GM18951 (cell line): ENCODE data around the gene HAL.

ENCODE experiments used
- POLR2A ChIP-seq: IDR thresholded peaks from 4 replicates; pipeline ENCODE4 v1.6.1; 2011; ENCODE audit warnings: mild to moderate bottlenecking; ENCODE audit not compliant: insufficient read length, insufficient read depth; ENCODE audit errors: extremely low read depth
- in situ Hi-C: fragments of 300-500 bp; cut with MboI; formaldehyde crosslinking; loops from one replicate; pipeline ENCODE4 v1.12.0; 2022; ENCODE audit warnings: low sequenced_read_pairs, mixed read lengths, inconsistent platforms; ENCODE audit not compliant: unreplicated experiment

The HAL gene

DNA sequence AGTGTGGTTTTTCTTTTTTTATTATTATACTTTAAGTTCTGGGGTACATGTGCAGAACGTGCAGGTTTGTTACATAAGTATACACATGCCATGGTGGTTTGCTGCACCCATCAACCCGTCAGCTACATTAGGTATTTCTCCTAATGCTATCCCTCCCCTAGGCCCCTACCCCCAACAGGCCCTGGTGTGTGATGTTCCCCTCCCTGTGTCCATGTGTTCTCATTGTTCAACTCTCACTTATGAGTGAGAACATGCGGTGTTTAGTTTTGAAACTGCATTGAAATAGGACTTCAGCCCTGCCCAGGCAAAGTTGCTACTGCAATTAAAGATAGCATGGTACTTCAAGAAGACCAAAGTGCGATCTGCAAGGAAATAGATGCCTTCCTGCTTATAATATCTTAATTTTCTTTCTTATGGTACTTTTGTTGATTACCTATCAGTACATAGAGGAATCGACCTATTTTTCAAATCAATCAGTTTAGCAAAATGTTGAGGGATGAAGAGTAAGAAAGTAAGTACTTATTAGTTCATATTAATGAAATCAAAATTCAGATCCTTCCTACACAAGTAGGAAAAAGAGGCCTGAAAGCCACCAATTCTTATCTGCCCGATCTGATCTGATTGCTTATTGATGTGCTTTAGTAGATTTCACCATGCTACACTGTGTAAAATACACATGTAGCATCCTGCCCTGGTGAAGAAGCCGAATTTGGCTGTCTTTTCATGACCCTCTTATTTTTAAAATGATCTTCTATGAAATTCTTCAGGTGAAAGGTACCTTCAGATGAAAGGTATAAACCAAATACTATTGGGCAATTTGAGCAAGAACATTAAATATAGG is 37.6 kb upstream of the HAL start:
- in situ Hi-C loops: no loop called here

DNA sequence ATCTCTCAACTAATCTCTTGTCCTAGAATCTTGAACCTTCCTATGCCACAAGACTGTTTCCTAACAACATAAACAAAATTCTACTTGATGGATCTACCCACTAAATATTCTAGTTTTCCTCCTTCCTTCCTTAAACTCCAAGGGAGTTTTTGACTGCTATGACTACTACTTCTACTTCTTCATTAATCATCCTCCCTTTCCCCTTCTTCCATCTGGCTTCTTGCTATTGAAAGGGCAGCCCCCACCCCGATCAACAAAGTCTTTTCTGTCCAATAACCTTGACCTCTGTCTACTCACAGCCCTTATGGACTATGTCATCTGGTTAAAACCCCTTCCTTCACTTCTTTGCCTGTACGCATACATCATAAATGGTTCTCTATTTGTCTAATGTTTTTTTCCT is 33.7 kb upstream of the HAL start:
- in situ Hi-C loops: no loop called here
- TF ChIP-seq POLR2A: no peak

More for the DNA sequence above, 37.6 kb upstream of the HAL start:
- no peak for TF ChIP-seq POLR2A

DNA sequence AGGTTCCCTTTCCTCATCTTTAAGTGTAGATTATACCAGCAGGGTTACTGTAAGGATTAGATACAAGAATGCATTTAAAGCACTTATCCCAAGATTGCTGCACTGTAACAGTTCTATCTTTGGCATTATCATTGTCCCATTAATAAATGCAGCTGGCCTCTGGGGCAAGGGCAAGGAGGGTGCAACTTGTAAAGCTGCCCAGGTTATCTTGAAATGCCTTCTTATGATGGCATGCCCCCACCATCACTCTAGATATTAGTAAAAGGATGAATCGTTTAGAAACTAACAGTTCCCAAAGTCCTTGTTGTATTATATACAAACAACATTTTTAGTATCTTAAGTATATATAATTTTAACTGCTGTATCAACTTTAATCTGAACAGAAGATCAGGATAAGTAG is 32.4 kb upstream of the HAL start:
- in situ Hi-C loops: no loop called here
- no peak for TF ChIP-seq POLR2A

DNA sequence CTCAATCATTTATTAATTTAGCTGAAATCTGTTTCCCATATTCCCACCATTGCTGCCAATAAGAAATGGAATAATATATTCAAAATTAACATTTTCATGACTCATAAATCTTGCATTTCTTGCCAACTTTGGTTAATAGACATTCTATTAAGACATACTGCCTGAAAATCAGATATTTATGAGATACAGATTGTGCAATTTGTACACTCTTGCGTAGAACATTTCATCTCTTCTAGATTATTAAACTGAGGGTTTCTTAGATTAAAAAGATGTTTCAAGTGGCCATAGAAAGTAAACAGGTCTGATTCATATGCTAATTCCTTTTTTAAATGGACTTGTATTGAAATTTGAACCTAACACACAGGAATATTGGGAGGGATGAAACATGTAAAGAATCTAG is 30.2 kb upstream of the HAL start:
- in situ Hi-C loops: no loop called here
- no peak for TF ChIP-seq POLR2A

DNA sequence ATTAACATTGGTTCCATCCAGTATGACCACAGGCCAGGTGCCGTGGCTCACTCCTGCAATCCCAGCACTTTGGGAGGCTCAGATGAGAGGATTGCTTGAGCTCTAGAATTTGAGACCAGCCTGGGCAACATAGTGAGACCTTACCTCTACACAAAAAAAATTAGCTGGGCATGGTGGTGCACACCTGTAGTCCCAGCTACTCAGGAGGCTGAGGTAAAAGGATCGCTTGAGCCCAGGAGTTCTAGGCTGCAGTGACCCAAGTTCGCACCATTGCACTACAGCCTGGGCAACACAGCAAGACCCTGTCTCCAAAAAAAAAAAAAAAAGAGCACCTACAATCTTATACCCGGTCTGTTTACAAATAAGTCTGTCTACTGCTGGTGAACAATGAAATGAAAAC is 29.4 kb upstream of the HAL start:
- in situ Hi-C loops: no loop called here
- TF ChIP-seq POLR2A: no peak

DNA sequence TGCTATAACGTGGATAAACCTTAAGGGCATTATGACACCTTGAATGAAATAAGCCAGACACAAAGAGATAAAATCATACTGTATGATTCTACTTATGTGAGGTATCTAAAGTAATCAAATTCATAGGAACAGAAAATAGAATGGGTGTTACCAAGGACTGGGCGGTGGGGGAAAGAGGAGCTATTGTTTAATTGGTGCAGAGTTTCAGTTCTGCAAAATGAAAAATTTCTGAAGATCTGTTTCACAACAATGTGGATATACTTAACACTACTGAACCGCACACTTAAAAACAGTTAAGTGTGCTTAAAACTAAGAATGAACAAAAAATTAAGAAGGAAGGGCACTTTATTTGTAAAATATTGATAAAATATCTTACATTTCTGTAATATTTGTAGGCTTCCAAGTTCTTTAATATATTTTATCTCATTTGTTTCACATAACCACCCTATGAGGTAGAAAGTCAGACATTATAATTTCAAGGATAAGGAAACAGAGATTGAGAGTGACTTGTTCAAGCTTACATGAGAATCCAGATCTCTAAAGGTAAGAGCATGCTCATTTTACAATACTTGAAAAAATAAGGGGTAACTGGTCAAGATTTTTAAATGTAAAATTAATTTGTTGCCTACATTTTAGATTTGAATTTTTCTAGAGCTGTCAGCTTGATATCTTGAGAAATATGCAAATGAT is 24.3 kb upstream of the HAL start:
- in situ Hi-C loops: no loop called here
- TF ChIP-seq POLR2A: no peak

DNA sequence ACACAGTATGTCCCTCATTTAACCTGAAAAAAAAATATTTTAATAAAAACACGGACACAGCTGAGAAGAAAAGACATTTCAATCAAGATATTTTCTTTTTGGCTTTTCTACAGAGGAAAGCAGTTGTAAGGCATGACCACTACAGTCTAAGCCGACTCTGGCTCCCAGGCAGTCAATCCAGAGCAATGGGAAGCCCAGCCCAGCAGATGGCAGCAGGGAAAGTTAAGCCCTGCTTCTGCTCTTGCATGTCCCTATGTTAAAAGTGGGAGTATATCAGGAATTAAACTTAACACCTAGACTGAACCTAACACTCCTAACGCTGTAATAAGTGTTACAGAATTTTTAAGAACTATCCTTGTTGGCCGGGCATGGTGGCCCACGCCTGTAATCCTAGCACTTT is 19.5 kb upstream of the HAL start:
- in situ Hi-C loops: no loop called here
- TF ChIP-seq POLR2A: no peak

DNA sequence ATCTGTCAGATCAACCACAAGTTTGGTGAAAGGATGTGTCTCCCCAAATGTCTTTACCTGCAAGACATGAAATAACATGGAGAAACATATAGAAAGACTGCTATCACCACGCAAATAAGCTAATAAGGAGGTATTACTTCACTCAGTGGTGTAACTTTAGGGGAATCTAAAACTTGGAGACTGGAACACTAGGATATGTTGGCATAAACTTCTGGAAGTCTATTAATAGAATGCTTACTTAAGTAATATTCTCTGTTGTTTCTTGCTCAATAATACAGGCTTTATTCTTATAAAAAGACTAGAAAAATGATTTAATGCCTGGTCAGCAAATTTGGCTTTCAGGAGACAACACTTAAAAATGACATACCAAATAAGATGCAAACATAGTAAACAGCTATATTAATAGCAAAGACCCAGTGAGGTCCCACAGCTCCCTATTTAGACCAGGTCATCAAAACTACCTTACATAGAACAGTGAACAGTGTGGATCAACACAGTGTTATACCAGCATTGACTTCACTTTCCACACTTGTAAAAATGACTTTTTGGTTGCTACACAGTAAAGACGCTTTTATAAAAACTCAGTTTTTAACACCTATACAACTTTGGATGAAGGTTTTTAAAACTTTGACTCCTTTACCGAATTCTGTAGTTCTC is 18.9 kb upstream of the HAL start:
- in situ Hi-C loops: no loop called here
- no peak for TF ChIP-seq POLR2A

DNA sequence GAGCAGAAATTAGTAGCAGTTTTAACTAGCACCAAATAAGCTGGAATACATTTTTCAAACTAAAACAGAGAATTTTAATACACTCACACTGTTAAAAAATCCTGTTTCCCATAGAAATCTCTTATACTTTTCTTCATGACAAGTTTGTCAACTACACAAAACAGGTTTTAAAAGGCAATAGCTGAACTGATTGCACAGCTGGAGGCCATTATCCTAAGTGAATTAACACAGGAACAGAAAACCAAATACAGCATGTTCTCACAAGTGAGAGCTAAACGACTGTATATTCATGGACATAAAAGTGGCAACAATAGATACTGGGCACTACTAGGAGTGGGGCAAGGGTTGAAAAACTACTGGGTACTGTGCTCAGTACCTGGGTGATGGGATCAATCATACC is 11.6 kb upstream of the HAL start:
- in situ Hi-C loops: no loop called here
- TF ChIP-seq POLR2A: no peak

DNA sequence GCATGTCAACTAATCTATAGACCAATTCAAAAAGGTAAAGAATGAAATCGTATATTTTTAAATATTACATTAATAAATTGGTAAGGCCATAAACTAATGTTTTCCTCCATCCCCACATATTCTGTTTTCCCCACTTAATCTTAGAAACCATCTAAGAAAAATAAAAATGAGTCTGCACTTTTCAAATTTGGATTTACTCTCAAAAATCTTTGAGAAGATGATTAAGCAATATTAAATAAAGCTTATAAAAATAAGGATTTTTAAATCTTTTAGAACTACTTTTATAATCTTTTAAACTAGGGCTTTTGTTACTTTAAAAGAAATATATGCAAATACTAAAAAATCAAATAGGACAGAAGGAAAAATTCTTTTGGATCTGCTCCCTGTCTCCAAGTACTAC is 10.6 kb upstream of the HAL start:
- no peak for TF ChIP-seq POLR2A
- in situ Hi-C loops: no loop called here

DNA sequence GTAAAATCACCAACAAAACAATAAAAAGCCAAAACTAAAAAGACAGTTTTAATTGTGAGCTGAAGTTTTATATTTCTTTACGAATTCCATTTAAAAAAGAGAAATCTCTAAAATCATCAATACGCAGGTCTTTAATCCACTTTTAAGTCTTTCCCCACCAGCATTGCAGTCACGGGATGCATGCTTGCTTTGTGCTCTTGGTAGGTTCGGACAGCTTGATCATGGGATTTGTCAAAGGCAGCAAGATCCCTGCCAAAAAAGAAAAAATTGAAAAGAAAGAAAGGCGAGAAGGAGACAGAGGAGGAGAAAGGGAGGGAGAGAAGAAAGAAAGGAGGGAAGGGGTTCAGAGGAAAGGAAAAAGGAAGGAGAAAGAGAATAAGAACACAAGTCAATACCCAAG is 4.7 kb upstream of the HAL start:
- in situ Hi-C loops: no loop called here
- TF ChIP-seq POLR2A: no peak

DNA sequence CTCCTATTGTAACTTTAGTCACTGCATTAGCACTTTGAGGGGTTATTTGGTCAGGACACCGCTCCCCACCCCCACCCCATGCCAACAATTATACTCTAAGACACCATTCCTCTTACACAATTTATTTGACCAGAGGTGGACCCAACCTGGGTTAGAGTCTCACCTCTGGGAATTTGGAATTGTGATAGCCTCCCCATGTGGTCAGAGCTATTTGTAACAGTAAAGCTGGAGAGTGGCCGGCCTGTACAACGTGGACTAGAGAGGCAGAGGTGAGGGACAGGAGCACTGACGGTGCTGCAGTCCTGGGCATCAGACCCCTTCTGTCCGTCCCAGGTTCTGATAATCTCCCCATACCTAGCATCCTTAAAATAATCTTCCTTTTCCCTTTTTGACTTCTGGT is 3.3 kb upstream of the HAL start:
- TF ChIP-seq POLR2A: no peak
- in situ Hi-C loops: no loop called here

DNA sequence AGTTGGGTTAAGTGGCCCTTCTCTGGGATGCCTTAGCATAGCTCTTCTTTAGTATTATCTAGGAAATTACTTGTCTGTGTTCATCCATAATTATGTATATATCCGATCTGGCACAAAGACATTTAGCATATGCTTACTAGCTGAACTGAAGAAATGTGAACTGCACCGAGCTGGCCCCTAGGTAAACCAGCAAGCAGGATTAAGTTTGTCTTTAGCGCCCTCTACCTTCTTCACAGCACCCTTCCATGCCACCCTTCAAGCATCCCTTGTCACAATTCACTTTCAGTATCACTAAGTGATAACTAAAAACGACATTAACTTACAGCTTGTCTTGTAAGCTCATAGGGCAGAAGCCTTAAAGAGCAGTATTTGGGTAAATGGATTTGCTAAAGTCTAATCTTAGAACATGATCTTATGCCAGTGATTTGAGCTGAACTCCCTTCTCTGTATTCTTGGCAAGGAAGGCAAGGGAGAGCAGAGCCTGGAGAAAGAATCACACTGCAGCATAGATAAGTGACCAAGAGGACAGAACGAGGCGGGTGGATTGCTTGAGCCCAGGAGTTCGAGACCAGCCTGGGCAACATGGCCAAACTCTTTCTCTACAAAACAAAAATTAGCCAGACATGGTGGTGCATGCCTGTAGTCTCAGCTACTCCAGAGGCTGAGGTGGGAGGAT is 2.6 kb upstream of the HAL start:
- no peak for TF ChIP-seq POLR2A
- in situ Hi-C loops: no loop called here
